GM18511 (cell line): ENCODE measurements around the gene ZNF827.

ENCODE experiments used
- ATAC-seq: cut with Tn5 transposase; IDR thresholded peaks from one replicate; pipeline ENCODE4 v1.9.1; 2021; ENCODE audit warnings: mild to moderate bottlenecking, moderate library complexity; ENCODE audit not compliant: unreplicated experiment

ZNF827 gene

DNA sequence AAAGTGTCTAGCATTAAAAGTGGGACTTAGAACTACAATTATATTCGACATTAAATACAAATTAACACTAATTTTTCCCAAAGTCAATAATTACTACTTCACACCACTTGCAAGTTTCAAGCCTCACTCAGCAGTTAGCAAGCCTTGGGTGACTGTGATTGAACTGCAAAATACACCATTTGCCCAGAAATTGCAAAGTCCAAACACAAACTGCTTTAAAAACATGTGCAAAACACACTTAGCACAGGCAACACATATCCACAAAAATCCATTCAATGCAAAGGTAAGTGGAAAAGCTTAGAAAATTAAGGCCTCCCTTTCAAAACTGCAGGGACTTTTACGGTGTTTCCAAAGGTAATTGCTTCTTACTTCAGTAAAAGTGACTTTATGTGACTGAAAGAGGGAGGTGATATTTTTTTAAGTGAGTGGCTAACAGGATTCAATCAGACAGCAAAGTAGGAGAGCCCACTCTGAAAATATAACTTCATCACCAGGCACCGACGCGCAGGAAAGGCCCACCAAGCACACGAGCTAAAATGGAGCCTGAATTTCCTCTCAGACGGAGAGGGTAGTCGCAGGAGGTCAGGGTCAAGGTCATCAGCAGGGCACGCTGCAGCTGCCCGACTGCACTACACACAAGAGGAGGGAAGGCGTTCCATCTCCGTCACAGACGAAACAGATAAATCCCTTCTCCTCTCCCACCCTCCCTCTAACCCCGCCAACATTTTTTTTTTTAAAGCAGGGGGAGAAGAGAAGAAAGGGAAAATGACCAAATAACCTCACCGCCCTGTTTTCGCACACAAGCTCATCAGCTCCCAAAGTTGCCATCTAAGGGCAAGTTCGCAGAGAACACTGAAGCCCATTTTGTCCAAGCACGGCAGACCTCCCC is 3.1 kb downstream of the ZNF827 start:
- ATAC-seq = peak; percentile 29

GRCh38 chr4:145934434-145935047 is 4.1 kb downstream of the ZNF827 start:
- ATAC-seq = no peak

DNA sequence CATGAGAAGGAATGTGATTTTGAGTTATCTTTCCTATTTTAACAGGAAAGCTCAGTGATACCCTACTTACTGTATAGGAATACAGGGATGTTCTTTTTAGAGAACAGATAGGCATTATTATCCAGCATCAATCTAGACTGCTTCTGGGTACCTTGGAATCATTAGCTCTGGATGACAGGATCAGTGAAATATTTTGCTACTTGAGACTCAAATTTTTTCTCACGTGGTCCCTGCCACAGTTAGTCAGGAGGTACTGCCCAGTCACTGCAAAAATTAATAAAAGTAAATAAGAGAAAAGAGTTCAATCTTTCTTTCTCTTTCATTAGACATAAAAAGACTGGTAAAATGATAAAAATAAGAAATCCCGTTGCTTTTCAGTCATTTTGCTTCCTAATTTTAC is 5.5 kb downstream of the ZNF827 start:
- no peak for ATAC-seq

GRCh38 chr4:145931403-145931802 is 7.2 kb downstream of the ZNF827 start:
- ATAC-seq = no peak

GRCh38 chr4:145930592-145930991 is 8.0 kb downstream of the ZNF827 start:
- no peak for ATAC-seq

- ATAC-seq = no peak
These were observed 9.0 kb downstream of the ZNF827 start for GRCh38 chr4:145929415-145930178.

DNA sequence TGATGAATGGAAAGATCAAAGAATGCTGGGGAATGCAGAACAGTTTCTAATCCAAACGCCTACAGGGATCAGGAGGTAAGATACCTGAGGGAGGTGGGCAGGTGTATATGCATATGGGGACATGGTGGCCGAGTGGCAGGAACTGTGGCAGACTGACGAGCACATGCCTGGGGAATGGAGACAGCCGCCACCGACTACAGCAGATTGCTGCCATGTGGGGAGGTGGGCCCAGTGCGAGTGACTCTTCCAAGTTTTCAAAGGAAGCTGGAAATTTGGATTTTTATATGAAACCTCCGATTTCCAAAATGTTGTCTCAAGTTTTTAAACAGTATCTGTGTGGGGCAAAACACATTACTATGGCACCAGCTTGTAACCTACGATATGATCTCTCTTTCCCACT is 9.9 kb downstream of the ZNF827 start:
- no peak for ATAC-seq

- no peak for ATAC-seq
These were observed 11.6 kb downstream of the ZNF827 start for GRCh38 chr4:145927030-145927429.

DNA sequence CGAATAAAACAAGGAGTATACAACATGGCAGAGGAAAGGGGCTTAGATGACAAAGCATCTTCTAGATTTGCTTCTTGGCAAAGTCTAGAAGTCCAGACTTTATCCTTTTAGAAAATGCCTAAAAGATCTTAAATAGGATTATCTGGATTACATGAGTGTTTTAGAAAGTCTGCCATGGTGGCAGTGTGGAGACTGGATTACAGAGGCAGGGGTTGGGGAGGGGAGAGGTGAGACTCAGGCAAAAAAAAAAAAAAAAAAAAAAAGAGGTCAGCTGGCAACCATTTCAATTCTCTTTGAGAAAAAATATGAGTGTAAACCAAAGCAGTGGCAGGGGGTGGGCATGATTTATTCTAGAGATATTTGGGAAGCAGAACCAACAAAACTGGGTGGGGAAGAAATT is 17.4 kb downstream of the ZNF827 start:
- ATAC-seq = no peak

GRCh38 chr4:145920205-145920604 is 18.4 kb downstream of the ZNF827 start:
- ATAC-seq = no peak

GRCh38 chr4:145912376-145912775 is 26.2 kb downstream of the ZNF827 start:
- ATAC-seq = no peak

GRCh38 chr4:145909773-145910172 is 28.9 kb downstream of the ZNF827 start:
- ATAC-seq = peak; percentile 71

GRCh38 chr4:145909281-145909715 is 29.3 kb downstream of the ZNF827 start:
- ATAC-seq = peak; percentile 93

DNA sequence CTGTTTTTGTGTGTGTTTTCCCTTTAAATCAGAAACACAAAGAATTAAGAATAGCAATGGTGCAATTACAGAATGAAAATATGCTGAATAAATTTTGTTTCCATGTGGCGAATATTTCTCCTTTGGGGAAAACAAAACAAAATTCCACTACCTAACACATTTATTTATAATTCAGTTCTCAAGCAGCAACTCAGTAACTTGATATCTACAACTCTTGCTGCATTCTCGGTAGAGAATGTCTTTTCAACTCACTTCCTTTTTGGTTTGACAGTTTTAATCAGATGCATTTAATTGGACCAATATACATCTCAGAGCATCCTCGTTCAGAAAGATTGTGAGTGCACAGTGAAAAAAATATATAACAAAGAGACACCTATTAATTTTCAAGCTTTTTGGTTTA is 30.8 kb downstream of the ZNF827 start:
- no peak for ATAC-seq

- no peak for ATAC-seq
These were observed 31.2 kb downstream of the ZNF827 start for GRCh38 chr4:145907390-145907789.

- ATAC-seq = no peak
These were observed 34.0 kb downstream of the ZNF827 start for GRCh38 chr4:145904413-145905177.

DNA sequence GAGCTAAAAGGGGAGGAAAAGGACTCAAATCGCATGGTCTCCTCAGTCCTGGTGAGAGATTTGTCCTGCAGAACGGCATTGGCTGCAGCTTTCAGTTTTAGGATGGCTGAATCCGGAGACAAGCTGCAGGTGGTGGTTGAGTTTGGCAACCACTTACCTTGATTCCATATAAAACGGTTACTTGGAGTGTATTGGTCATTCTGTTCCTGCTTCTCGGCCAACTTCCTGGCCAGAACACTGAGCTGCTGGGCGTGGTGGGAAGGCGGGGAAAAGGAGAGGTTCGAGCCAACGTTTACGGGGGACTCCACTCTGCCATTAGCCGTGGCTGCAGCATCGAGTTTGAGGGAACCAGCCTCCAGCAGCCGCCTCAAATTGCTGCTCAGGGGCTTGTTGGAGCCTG is 36.1 kb downstream of the ZNF827 start:
- ATAC-seq = no peak

- ATAC-seq = no peak
These were observed 38.6 kb downstream of the ZNF827 start for GRCh38 chr4:145899886-145900460.

DNA sequence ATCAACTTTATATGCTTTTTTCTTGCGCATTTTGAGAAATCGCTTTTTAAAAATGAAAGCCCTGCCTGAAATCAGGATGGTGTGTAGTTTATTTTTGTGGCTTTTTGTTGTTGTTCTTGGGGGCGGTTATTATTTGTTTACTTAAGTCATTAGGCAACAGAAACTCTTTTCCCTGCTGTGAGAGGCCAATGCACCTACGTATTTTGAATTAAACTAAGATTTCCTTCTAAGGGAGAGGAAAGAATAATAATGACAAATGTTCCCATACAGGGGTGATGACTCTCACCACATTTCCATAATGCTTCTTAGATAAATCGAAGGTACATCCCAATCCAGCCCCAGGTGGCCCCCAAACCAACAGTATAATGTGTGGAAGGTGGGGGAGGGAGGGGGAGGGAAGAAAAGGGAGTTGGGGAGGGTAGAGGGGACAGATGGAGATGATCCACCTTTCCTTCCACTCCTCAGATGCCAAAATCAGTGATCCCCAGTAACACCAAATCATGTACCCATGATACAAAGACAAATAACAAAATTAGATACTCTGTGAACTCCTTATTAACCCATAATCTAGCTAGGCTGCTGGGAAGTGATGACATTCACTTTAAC is 39.6 kb downstream of the ZNF827 start:
- ATAC-seq = no peak

GRCh38 chr4:145898466-145898865 is 40.2 kb downstream of the ZNF827 start:
- ATAC-seq = no peak
